A172 (cell line): Measurements from ENCODE around the gene DHH. TPM values are rescaled to one million over a fixed set of nuclear protein-coding genes. Genes with fewer than 3 reads are reported as not detected.
A peak's percentile ranks its signal among the peaks of the same experiment; 100 is the strongest.

Source experiments
- DNase-seq: peaks from one replicate; pipeline ENCODE4 v3.0.0-alpha.2; 2015; ENCODE audit warnings: low spot score
- total RNA-seq: library from RNA; depleted of rRNA; stranded (reverse); fragments of >200 nt; shearing (Covaris generic); gene quantifications from 2 replicates; pipeline ENCODE4 v1.2.3, GENCODE V29; 2014

The DHH gene
- total RNA-seq, 1 experiment from 2014 or later, result not detected

DNA sequence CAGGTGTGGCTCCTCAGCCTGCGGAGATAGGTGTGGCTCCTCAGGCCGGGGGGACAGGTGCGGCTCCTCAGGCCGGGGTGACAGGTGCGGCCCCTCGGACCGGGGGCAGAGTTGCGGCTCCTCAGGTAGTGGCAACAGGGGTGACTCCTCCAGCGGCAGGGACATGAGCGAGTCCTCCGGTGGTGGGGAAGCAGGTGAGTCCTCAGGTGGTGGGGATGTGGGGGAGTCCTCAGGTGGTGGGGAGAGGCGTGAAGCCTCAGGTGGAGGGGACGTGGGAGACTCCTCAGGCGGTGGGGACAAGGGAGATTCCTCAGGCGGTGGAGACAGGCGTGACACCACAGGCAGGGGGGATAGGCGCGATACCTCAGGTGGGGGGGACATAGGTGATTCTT is 43.2 kb downstream of the DHH start:
- no peak for DNase-seq

DNA sequence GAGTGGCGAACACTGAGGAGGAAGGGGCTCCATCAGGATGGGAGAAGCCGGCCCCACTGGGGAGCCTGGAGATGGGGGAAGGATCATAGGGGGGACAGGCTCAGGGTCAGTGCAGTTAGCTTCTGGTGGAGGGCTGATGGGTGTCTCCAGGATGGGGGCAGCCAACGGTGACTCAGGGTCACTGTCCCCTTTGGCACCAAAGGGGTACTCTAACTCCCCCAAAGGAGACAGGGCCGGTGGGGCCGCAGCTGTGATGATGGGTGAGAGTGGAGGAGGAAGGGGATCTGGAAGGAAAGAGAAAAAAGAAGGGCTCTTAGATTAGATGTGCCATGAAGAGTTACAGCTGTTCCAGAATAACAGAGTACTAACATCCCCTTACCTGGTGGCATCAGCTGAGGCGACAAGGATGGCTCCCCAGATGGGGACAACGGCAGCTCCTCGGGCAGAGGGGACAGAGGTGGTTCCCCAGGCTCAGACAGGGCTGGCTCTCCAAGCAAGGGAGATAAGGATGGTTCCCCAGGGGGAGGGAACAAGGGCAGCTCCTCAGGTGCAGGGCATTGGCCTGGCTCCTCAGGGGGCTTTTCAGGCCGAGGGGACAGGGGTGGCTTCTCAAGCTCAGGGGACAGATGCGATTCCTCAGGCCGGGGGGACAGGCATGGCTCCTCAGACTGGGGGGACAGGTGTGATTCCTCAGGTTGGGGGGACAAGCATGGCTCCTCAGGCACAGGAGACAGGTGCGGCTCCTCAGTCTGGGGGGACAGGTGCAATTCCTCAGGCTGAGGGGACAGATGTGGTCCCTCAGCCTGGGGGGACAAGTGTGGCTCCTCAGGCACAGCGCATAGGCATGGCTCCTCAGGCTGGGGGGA is 43.9 kb downstream of the DHH start:
- DNase-seq, result no peak

DNA sequence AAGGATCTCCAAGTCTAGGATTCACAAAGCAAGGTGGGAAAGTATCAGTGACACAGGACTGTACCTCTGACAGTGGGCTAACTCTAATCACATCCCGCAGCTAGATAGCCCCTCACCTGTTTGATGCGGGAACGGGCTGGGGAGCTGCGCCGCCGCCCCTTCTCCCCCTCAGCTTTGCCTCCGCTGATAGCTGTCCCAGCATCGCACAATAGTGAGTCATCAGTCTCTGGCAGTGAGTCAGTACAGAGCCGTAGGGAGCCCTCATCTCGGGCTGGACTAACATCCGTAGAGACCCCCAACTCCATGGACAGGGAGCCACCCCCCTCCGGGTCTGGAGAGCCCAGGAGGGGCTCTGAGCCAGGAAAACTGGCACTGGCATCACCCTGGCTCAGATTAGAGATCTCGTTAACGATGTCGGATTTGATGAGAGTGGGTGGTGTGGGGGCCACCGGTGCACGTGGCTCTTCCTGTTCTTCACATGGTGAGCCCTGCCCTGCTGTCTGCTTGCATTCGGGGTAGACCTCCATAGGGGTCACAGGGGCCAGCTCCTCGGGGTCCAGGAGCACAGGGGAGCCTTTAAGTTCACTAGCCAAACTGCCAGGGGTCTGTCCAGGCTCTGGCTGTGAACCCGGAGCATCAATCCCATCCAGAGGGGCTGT is 44.9 kb downstream of the DHH start:
- DNase-seq, result peak; percentile 78

DNA sequence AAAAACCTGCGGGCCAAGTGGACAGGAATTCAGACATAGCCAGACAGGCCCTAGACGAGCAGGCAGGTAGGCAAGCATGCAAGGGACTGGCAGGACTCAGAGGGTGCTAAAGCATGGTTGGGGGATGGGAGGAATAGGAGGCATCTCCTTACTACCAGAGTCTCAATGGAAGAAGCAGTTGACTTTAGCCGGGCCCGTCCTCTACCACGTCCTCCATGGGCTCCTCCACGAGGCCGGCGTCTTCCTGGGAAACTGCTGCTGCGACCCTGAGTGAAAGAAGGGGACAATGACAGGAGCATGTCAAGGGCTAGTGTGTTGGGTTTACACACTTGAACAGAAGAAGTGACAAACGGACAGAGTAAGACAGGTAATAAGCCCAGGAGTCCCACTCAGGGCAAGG is 45.6 kb downstream of the DHH start:
- DNase-seq, result no peak

DNA sequence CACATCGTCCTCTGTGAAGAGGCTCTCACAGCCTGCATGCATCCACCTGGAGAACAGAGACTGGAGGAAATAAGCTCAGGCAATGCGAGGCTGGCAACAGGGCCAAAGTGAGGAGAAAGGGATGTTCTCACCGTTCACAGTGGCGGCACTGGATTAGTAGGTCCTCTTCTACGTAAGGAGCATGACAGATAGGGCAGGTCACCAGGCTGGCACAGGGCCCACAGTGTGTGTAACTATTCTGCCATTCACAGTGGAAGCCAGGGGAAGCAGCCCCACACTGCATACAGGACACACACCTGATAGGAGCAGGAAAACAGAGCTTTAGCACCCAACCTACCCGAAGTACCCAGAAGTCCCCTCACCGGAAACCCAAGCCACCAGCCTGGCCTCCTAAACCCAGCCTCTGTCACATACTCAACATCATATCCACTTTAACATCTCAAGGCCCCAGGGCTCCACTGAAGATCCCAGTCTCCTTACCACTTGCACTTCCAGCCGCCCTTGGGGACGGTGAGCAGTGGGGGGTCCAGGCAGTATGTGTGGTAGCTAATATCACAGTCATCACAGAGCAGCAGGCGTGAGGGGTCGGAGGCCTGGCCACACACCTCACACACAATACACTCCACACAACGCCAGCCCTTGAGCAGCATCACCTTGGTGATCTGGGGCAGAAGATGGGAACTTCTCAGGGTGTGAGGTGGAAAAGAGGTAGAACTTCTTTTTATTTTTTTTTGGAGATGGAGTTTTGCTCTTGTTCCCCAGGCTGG is 48.3 kb downstream of the DHH start:
- no peak for DNase-seq

DNA sequence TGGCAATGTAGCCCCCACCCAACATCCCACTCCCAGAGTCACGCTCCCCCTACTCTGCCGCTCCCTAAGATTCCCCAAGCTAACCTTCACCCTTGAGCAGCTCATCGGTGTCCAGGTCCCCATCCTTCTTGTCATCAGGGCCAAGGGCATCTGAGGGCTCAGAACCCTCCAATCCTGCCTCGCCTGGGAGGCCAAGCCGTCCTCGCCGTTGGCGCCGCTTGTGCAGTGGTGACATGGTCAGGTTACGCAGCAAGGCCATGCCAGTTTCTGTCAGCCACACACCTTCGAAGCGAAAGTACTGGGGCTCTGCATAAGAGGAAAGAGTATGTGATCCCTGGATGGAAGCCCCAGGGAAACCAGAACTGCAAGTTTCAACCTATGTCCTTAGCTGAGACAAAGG is 49.9 kb downstream of the DHH start:
- DNase-seq, result no peak

DNA sequence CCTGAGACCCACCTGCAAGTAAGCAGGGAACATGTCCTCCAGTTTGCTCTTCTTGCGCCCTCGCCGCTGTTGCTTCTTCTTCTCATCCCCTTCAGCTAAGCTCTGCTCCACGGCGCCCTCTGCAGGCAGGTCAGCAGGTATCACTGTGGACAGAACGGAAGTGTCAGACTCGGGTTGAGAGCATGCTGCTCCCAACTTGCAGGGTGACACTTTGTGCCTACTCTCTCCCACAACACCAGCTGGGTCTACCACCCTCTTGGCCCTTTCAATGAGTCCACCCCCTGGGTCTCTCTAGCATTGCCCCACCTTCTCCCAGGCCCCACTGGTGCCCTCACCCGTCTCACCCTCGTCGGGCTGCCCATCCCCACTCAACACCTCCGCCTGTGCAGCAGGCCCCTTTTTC is 50.7 kb downstream of the DHH start:
- DNase-seq, result no peak

DNA sequence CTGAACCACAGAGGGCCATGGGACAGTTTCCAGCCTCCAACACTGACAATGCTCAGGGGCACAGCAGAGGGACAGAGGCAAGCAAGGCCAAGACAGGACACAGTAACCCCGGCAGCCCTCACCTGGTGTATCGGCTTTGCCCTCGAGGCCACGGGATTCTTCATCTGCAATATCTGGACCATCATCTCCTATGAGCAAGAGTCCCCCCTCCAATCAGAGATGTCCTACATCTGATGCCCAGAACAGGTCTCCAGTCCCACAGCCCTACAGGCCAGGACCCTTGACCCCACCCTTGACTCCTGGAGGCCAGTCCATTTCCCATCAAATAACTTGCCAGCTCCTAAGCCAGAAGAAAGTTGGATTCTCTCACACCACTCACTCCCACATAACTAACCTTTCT is 51.4 kb downstream of the DHH start:
- no peak for DNase-seq

DNA sequence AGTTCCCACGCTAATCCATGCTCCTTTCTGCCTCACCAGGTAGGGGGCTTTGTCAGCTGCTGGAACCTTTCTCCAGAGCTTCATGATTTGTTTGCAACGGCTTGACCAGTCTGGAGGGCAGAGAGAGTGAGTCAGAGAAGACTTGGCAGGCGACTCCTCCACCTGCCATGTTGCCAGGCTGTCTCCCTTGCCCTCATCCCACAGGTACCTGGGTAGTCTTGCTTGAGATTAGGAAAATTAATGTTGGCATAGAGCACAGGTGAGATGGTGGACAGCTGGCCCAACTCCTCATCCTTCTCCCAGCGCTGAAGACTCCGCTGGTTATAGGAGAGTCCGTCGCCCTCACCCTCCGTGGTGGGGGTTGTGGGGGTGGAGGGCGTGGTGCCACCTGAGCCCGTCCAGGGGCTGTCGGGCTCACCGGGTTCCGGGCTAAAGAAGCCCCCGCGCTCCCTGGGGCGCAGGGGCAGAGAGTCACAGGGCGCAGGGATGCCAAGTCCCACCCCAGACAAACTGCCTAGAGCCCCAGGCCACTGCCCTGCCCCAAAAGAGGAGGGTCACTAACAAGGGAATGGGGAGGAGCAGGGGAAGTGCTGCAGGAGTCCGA is 52.6 kb downstream of the DHH start:
- peak; percentile 35 for DNase-seq

DNA sequence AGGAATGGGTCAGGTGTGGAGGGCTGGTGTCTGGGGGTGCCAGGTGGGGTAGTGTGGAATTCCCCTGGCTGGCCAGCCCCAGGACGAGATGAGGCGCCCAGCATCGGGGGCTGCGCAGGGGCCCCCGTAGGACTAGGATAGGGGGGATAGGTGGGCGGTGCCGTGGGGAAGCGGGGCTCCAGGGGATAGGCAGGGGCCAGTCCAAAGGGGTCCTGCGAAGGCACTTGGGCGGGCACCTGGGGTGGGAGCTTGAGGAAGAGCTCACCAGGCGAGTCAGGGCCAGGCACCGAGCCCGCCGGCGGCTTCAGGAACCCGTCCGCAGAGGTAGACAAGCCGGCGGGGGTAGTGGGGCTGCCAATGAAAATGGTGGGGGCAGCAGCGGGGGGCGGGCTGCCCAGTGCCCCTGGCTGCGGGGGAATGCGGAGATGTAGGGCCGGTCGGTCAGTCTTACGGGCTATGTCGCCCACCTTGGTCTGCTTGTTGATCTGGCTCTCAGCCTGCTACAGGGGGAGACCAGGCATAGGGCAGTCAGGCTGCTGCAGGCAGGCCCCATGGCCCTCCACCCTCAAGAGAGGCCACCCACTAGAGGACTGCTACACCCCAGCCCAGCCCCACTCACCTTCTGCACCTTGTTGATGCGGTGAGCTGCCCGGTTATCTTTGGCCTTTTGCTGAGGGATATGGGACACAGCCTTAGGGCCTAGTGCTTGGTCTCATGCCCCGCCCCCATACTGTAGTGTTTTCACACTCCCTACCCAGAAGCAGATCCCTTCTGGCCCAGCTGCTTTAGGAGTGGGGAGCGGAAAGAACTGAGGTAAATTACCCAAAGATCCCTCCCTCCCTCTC is 53.3 kb downstream of the DHH start:
- DNase-seq, result no peak

DNA sequence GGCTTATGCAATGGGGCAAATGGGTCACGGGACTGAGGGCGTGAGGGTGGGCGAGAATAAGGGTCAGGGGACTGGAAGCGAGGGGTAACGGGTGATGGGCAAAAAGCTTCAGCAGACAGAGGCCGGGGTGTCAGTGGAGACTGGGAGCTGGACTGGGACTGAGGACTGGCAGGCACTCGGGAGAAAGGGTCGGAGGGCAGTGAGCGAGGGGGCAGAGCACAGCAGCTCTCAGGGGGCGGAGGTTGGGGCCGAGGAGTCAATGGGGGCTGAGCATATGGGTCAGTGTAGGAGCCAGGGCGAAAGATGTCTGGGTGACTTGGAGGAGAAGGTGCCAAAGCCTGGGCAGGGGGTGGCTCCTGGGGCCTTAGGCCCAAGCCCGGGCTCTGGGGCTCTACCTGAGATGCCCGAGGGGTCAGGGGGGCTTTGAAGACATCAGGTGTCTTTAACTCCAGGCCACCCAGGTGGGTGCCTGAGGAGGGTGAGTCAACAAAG is 54.2 kb downstream of the DHH start:
- no peak for DNase-seq

DNA sequence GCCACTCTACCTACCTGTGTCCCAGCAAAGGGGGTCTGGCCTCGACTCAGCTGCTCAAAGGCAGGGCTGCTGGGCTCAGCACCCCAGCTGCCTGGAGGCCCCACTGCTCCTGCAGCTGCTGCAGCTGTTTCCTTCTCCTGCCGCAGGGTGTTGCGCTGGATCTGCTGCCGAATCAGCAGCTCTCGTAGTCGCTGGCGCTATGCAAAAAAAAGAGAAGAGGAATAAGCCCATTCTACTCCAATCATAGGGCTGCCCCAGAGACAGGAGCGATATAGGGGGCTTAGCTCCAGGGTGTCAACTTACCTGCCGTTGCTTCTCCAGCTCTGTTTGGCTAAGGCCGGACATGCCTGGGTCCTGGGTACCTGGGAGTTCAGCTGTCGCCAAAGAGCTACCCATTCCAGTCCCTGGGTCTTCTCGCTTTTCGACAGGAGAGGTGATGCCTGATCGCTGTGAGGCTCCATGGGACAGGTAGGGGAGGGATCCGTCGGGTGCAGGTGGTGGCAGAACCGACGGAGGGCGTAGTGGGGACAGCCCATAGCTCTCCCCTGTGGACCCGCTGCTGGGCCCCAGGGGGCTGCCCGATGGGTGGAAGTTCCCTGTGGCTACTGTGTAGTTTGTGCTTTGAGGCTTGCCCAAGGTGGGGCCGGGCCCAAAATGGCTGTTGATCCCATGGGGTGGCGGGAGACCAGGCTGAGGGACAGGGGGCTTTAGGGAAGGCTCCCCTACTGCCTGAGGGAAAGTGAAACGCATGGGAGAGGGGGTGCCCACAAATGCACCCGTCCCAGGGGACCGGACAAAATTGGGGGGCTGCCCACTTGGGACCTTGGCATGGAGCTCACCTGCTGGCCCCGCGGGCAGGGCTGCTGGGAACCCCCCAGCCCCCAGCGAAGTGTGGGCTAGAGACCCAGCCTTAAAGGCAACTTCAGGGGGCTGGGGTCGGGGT is 54.9 kb downstream of the DHH start:
- DNase-seq, result no peak

DNA sequence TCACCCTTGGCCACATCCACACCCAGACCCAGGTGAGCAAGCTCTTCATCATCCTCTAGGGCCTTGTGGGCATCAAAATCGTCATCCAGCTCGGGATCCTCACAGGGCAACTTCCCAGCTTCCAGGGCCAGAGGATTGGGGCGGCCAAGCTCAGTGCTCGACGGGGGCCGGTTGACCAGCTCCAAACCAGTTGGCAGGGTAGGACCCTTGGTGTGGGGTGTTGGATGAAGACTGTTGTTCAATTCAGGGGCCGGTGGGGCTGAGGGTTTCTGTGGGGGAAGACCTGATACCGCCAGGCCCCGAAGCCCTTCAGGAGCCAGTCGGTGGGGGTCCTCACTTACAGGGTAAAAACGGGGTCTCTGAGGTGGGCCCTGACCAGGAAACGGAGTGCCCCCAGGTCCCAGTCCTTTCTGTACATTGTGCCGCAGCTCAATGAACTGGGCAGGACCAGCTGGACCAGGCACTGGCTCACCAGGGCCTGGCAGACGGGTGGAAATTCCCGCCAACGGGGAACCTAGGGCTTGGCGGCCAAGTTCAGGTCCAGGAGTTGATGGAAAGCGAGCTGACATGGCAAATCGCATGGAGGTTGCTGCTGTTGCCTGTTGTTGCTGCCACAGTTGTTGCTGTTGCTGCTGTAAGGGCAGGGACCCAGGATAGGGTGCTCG is 56.2 kb downstream of the DHH start:
- no peak for DNase-seq

DNA sequence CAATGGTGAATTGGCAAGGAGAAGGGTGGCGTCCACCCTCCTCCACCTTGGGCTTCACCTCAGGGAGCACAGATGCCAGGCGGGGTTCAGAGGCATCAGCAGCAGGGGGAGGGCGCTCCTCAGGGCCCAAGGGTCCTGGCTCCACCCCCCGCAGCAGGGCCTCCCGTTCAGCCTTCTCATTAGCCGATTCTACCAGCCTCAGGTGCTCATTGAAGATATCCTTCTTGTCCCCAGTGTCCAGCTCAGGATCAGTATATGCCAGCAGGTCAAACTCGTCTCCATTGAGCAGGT is 56.7 kb downstream of the DHH start:
- DNase-seq, result no peak

DNA sequence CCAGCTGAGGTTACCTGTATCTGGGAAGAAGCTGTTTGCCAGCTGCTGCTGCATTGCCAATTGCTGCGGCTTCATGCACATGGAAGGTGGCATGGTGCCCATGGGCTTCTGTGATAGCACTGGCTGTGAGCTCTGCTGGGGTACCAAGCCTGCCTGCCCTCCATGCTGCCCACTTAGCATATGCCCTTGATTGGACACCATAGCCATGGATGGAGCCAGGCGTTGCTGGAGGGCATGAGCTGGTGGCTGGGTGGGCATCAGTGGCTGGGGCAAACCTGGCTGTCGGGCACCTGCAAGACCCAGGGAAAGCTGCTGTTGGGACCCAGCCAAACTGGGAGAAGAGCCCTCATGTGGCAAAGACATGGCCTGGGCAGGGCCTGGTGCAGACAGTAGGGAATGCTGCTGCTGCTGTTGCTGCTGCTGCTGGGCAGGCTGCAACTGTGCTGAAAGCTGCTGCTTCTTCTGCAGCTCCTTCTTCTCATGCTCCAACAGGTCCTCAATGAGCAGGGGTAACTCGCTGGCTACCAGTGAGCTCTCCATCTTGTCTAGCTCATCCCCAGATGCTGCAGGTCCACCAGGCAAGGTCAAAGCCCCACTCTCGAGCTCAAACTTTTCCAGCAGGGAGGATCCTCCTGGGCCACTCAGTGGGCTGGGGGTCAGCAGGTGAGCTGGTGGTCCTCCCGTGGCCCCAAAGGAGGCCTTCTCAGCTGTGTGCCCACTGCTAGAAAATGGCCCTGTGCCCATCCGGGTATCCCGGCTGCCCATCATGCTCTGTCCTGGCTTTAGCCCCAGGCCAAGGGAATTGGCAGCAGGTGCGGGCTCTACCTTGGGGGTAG is 57.3 kb downstream of the DHH start:
- no peak for DNase-seq
